Panc1 (cell line): ENCODE measurements around the gene NEDD8. TPM values are rescaled to one million over a fixed set of nuclear protein-coding genes. Genes with fewer than 3 reads are reported as not detected.

ENCODE experiments used
- ATAC-seq: fragments of 200-7000 bp; cut with Tn5 transposase; 2 replicates; pipeline ENCODE4 v1.9.1; 2020; ENCODE audit warnings: mild to moderate bottlenecking, moderate library complexity
- BruUV-seq: library from RNA; stranded (reverse); fragments of 400-500 nt; replicated peaks from 2 replicates; lab custom pipeline; 2021; lab: Mats Ljungman, UMichigan
- CTCF ChIA-PET: fragments of 300-600 bp; sonication (Branson Sonifier 250); formaldehyde crosslinking; loops from one replicate; lab custom pipeline; 2022; ENCODE audit warnings: antibody characterized with exemption; lab: Charles Lee
- POLR2A ChIA-PET: fragments of 300-600 bp; sonication (Branson Sonifier 250); formaldehyde crosslinking; loops from one replicate; lab custom pipeline; 2022; ENCODE audit warnings: antibody characterized with exemption; lab: Charles Lee
- DNase-seq: peaks from one replicate; pipeline ENCODE4 v3.0.0-alpha.2; 2010; ENCODE audit warnings: low read depth, low spot score
- H3K27ac ChIP-seq: 2 replicates; pipeline ENCODE4 v1.5.1; 2011; ENCODE audit warnings: mild to moderate bottlenecking, low read length, inconsistent platforms
- H3K27me3 ChIP-seq: fragments of 200-500 bp; sonication (Bioruptor generic); 2 replicates; pipeline ENCODE4 v1.6.0; 2014; ENCODE audit warnings: low read length, inconsistent platforms; ENCODE audit not compliant: control insufficient read depth, insufficient read depth
- H3K36me3 ChIP-seq: fragments of 200-500 bp; sonication (Bioruptor generic); 2 replicates; pipeline ENCODE4 v1.5.1; 2014; ENCODE audit warnings: inconsistent platforms, mild to moderate bottlenecking, low read length, moderate library complexity; ENCODE audit not compliant: control insufficient read depth, insufficient read depth
- H3K4me1 ChIP-seq: 2 replicates; pipeline ENCODE4 v1.5.1; 2011; ENCODE audit warnings: inconsistent platforms, mild to moderate bottlenecking, low read length, moderate library complexity; ENCODE audit not compliant: control insufficient read depth, insufficient read depth
- H3K4me3 ChIP-seq, 2 experiments: 2 replicates each; pipeline ENCODE4 v1.5.1; 2011 to 2012; ENCODE audit warnings: low read depth in 2 of 2, low read length in 2 of 2, mild to moderate bottlenecking in 2 of 2, inconsistent platforms in 1 of 2, moderate library complexity in 1 of 2
- H3K9me3 ChIP-seq: fragments of 200-500 bp; sonication (Bioruptor generic); 2 replicates; pipeline ENCODE4 v1.5.1; 2014; ENCODE audit warnings: low read depth, mild to moderate bottlenecking, inconsistent platforms, low read length, moderate library complexity; ENCODE audit not compliant: control insufficient read depth, insufficient read depth
- POLR2AphosphoS5 ChIP-seq: IDR thresholded peaks from 2 replicates; pipeline ENCODE4 v1.6.1; 2012; ENCODE audit warnings: mild to moderate bottlenecking, low read depth, low read length, moderate library complexity
- SIN3A ChIP-seq: IDR thresholded peaks from 2 replicates; pipeline ENCODE4 v1.6.1; 2012; ENCODE audit warnings: low read depth, mild to moderate bottlenecking, low read length, moderate library complexity, borderline replicate concordance; ENCODE audit not compliant: insufficient read depth
- TCF7L2 ChIP-seq: IDR thresholded peaks from 2 replicates; pipeline ENCODE4 v1.6.1; 2011; ENCODE audit warnings: mild to moderate bottlenecking, low read depth, low read length, inconsistent platforms
- in situ Hi-C: cut with HindIII; loops from 2 replicates; pipeline ENCODE4 v1.10.0; 2016; ENCODE audit warnings: low sequenced_read_pairs, low pct_unique_long_range_greater_than_20kb
- intact Hi-C: fragments of 100-400 bp; cut with micrococcal nuclease; formaldehyde crosslinking; loops from one replicate; pipeline ENCODE4 v1.10.0; 2022; ENCODE audit not compliant: unreplicated experiment
- total RNA-seq: library from RNA; stranded (reverse); gene quantifications from one replicate; pipeline ENCODE4 v1.2.1, GENCODE V29; 2021; ENCODE audit not compliant: unreplicated experiment
- TF ChIP-seq, protein P1 (sequence below), 2 experiments: IDR thresholded peaks; 2 replicates each; pipeline ENCODE4 v1.6.1; 2011 to 2012; ENCODE audit warnings: low read depth in 2 of 2, control low read depth in 1 of 2, low read length in 1 of 2, mild to moderate bottlenecking in 1 of 2, moderate library complexity in 1 of 2; ENCODE audit not compliant: insufficient read depth in 1 of 2
- TF ChIP-seq, protein P2 (sequence below): fragments of 450-650 bp; IDR thresholded peaks from 2 replicates; pipeline ENCODE4 v1.5.1; 2017; ENCODE audit warnings: mild to moderate bottlenecking

NEDD8 gene
- total RNA-seq, 1 experiment from 2014 or later = 155 TPM

DNA sequence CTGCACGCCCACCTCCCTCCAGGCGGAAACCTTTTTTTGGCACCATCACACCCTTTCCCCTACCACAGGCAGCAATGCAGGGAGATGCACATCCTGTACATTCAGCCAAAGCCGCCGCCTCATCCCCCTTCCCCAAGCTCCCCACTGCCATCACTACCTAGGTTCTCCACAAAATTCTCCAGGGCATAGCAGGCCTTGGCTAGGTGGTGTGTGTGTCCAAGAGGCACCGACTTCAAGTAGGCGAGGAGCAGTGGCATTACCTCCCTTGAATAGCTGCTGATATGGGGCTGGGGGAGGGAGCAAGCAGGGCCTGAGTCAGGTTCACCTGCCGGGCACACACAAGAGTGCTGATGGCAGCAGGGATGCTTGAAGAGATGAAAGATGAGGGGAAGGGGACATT is 47.1 kb downstream of the NEDD8 start:
- DNase-seq (no peak), ATAC-seq (no peak)
- CTCF ChIA-PET = no interaction called here
- TF ChIP-seq SIN3A (no peak), POLR2AphosphoS5 (no peak), TCF7L2 (no peak)
- TF ChIP-seq, protein P1, sequence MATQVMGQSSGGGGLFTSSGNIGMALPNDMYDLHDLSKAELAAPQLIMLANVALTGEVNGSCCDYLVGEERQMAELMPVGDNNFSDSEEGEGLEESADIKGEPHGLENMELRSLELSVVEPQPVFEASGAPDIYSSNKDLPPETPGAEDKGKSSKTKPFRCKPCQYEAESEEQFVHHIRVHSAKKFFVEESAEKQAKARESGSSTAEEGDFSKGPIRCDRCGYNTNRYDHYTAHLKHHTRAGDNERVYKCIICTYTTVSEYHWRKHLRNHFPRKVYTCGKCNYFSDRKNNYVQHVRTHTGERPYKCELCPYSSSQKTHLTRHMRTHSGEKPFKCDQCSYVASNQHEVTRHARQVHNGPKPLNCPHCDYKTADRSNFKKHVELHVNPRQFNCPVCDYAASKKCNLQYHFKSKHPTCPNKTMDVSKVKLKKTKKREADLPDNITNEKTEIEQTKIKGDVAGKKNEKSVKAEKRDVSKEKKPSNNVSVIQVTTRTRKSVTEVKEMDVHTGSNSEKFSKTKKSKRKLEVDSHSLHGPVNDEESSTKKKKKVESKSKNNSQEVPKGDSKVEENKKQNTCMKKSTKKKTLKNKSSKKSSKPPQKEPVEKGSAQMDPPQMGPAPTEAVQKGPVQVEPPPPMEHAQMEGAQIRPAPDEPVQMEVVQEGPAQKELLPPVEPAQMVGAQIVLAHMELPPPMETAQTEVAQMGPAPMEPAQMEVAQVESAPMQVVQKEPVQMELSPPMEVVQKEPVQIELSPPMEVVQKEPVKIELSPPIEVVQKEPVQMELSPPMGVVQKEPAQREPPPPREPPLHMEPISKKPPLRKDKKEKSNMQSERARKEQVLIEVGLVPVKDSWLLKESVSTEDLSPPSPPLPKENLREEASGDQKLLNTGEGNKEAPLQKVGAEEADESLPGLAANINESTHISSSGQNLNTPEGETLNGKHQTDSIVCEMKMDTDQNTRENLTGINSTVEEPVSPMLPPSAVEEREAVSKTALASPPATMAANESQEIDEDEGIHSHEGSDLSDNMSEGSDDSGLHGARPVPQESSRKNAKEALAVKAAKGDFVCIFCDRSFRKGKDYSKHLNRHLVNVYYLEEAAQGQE (IDR thresholded peaks at IDR 0.05; ENCODE audit: insufficient read depth in 1 of 2, low read depth in 2 of 2, low read length in 1 of 2) = no peak
- TF ChIP-seq, protein P2, sequence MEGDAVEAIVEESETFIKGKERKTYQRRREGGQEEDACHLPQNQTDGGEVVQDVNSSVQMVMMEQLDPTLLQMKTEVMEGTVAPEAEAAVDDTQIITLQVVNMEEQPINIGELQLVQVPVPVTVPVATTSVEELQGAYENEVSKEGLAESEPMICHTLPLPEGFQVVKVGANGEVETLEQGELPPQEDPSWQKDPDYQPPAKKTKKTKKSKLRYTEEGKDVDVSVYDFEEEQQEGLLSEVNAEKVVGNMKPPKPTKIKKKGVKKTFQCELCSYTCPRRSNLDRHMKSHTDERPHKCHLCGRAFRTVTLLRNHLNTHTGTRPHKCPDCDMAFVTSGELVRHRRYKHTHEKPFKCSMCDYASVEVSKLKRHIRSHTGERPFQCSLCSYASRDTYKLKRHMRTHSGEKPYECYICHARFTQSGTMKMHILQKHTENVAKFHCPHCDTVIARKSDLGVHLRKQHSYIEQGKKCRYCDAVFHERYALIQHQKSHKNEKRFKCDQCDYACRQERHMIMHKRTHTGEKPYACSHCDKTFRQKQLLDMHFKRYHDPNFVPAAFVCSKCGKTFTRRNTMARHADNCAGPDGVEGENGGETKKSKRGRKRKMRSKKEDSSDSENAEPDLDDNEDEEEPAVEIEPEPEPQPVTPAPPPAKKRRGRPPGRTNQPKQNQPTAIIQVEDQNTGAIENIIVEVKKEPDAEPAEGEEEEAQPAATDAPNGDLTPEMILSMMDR = no peak
- H3K27ac ChIP-seq = no peak overlapping the region
- intact Hi-C loops (no loop called here), in situ Hi-C loops (no loop called here)
- H3K36me3 ChIP-seq = 0 out of 2 replicates have a peak, but pooled peaks cover 2% of the 10 kb centered on the region
- BruUV-seq = no TSS peak
- no peak overlapping the region for H3K4me3 ChIP-seq
- no peaks in the 10 kb centered on the region for H3K9me3 ChIP-seq
- no peaks in the 10 kb centered on the region for H3K27me3 ChIP-seq
- POLR2A ChIA-PET = no interaction called here
- 0 out of 2 replicates have a peak, but pooled peaks cover 10% of the 10 kb centered on the region for H3K4me1 ChIP-seq

DNA sequence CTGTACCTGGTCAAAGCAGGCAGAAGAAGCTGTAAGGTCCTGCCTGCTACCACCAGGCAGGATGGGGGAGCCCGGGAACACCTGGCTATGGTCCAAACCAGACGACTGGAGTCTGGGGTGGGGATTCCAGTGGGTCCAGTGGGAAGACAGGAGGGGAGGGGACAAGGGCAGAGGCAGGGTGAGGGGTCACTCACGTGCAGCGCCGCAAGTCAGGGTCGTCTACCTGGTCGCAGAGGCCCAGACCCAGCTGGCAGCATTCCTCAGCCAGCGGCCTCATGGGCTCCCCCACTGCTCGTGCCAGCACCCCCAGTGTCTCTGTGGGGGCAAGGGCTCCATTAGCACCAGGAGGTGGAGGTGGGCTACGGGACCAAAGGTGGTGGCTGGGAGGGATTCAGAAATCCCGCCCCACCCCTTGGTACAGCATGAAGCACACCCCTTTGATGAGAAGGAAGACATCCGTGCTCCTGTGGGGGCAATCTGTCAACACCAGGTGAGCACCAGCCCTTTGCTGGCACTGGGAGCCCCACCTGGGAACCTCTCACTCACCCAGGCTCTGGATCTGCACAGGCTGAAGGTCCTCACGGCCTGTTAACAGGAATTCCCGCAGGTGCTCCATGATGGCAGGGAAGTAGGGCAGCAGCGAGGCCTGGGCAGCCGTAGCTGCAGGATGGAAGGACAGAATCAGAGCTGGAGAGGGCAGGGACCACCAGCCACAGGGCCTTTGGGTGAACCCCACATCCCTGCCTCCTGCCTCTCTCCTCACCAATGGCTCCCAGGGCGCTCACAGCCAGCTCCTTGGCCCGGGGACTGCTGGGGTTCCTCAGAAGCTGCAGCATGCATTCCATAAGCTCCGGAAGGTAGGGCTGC is 47.8 kb downstream of the NEDD8 start:
- TF ChIP-seq, protein P2 = no peak
- TF ChIP-seq TCF7L2 (no peak), POLR2AphosphoS5 (no peak), SIN3A (no peak)
- TF ChIP-seq, protein P1 (IDR thresholded peaks at IDR 0.05; ENCODE audit: insufficient read depth in 1 of 2, low read depth in 2 of 2, low read length in 1 of 2) = no peak
- no peak overlapping the region for H3K27ac ChIP-seq
- no peaks in the 10 kb centered on the region for H3K27me3 ChIP-seq
- 0 out of 2 replicates have a peak, but pooled peaks cover 2% of the 10 kb centered on the region for H3K36me3 ChIP-seq
- peaks cover 8% of the 10 kb centered on the region; the same call in 1 of the 2 replicates for H3K4me1 ChIP-seq
- no peaks in the 10 kb centered on the region for H3K9me3 ChIP-seq
- BruUV-seq = no TSS peak
- POLR2A ChIA-PET = no interaction called here
- no peak overlapping the region for H3K4me3 ChIP-seq
- DNase-seq (no peak), ATAC-seq (no peak)
- CTCF ChIA-PET = no interaction called here
- intact Hi-C loops = no loop called here
- in situ Hi-C loops = no loop called here
